ENCODE data around the gene TSPAN8. TPM values are rescaled to one million over a fixed set of nuclear protein-coding genes. Genes with fewer than 3 reads are reported as not detected.
"Not testable (repeated sequence)": the region's sequence is repeated elsewhere in the genome, so short reads cannot be mapped to it uniquely, and the experiment has no call there.

TSPAN8 gene
- total RNA-seq, 1 experiment from 2014 or later, result 0.47 TPM

DNA sequence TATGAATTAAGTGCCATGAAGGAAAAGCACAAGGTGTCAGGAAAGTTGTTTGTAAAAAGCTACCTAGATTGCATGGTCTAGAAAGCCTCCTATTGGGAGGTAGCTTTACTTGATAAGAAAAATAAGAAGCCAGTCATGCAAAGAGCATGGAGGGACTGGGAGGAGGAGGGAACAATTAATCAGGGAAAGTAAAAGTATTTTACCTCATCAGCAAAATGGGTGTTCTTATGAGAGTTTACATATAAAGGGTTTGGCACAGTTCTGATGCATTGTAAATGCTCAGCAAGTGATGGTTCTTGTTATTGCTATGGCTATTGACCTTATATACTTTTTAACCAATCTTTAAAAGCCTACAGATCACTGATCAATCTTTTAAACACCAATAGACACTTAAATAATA lies 17.0 kb upstream of the TSPAN8 start:
- H3K27me3 ChIP-seq, result no peaks in the 10 kb centered on the region
- DNase-seq, result no peak
- no peaks in the 10 kb centered on the region for H3K4me1 ChIP-seq
- H3K36me3 ChIP-seq, result no peaks in the 10 kb centered on the region
- H3K4me3 ChIP-seq, result no peak overlapping the region
- no peaks in the 10 kb centered on the region for H3K9me3 ChIP-seq (replicated peaks)
- no peak overlapping the region for H3K27ac ChIP-seq

DNA sequence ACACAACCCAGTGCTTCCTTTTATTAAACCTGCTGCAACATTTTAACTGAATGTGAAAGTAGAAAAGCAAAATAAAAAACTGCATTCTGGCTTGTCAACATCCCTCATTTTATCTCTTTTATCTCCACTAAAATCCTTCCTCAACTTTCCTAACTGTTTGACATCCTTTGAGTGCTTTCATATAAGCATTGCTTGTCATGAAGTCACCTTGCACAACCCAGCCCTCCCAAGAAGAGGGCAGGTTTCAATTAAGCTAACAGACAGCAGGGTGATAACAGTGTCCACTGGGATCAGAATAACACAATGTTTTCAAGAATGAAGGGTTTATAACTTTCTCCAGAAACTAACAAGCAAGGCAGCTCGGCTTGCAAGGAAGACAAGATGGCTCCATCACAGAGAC lies 16.3 kb upstream of the TSPAN8 start:
- DNase-seq, result no peak

DNA sequence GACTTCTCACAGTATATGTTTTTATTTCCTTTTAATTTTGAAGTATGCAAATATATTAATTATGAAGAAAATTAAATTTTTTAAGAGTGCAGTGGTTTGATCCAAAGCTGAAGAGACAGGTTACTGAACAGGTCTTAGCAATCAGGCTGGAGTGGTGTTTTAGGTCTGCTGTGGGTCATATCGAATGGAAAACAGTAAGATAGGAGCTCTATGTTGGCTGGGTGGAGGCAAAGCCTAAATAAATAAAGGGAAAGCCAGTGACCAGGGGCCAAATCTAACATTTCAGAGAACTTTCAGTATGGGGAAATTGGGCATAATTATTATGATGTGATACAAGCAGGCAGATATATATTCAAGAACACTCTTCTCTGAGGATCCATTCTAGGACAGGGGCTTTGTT lies 12.7 kb upstream of the TSPAN8 start:
- Histone ChIP-seq H3K4me3 (no peak overlapping the region), H3K36me3 (no peaks in the 10 kb centered on the region), H3K27me3 (no peaks in the 10 kb centered on the region), H3K9me3 (replicated peaks) (no peaks in the 10 kb centered on the region), H3K27ac (no peak overlapping the region), H3K4me1 (no peaks in the 10 kb centered on the region)
- no peak for DNase-seq

More for the DNA sequence above, 16.3 kb upstream of the TSPAN8 start:
- Histone ChIP-seq H3K36me3 (no peaks in the 10 kb centered on the region), H3K4me3 (no peak overlapping the region), H3K27ac (no peak overlapping the region), H3K27me3 (no peaks in the 10 kb centered on the region), H3K9me3 (replicated peaks) (no peaks in the 10 kb centered on the region), H3K4me1 (no peaks in the 10 kb centered on the region)

DNA sequence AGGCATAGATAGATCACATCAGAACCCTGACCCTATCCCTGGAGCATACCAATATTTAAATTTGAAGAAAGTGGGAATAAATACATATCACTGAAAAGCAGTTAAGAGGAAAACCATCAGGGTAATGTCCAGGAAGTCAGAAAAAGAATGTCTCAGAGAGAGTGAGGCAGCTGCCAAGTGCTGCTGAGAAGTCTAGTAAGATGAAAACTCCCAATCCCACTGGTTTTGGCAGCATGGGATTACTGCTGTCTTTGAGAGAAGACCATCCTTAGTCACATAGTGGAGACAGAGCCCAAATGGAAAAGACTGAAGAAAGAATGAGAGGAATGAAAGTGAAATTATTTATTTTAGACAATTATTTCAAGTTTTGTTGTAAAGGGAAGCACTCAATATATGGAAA lies 11.5 kb upstream of the TSPAN8 start:
- Histone ChIP-seq H3K27ac (no peak overlapping the region), H3K27me3 (no peaks in the 10 kb centered on the region), H3K36me3 (no peaks in the 10 kb centered on the region), H3K4me1 (no peaks in the 10 kb centered on the region), H3K9me3 (replicated peaks) (no peaks in the 10 kb centered on the region), H3K4me3 (no peak overlapping the region)
- DNase-seq, result no peak

DNA sequence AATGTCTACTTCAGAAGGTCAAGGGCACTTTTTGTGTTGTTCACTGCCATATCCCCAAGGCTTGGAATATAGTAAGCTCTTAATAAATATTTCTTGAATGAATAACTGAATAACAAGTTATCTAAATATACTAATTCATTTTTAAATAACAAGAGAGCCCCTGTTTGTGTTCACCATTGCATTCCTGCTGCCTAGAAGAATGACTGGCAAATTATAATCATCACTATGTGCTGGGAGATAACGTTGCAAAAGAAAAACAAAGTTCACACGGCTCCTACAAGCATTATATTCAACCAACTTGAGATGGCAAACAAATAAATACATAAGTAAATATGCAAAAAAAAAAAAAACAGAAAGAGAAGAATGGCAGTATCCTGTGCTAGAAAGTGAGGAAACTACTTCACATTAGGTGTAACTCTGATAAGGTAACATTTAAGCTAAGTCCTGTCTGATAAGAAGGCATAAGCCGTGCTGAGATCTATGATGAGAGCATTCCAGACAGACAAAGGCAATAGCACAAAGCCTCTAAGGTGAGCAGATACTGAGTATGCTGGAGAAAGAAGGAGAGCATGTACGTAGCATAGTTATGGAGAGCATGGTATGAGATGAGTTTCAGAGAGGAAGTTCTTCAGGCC lies 9.2 kb upstream of the TSPAN8 start:
- Histone ChIP-seq H3K4me1 (no peaks in the 10 kb centered on the region), H3K27ac (no peak overlapping the region), H3K27me3 (no peaks in the 10 kb centered on the region), H3K9me3 (replicated peaks) (no peaks in the 10 kb centered on the region), H3K36me3 (no peaks in the 10 kb centered on the region), H3K4me3 (no peak overlapping the region)
- no peak for DNase-seq

DNA sequence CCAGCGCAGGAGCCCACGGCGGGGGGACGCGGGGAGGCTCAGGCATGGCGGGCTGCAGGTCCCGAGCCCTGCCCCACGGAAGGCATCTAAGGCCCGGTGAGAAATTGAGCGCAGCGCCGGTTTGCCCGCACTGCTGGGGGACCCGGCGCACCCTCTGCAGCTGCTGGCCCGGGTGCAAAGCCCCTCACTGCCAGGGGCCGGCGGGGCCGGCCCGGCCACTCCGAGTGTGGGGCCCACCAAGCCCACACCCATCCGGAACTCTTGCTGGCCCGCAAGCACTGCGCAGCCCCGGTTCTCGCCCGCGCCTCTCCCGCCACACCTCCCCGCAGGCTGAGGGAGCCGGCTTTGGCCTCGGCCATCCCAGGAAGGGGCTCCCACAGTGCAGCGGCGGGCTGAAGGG lies 8.5 kb upstream of the TSPAN8 start:
- Histone ChIP-seq H3K4me1 (no peaks in the 10 kb centered on the region), H3K36me3 (no peaks in the 10 kb centered on the region), H3K9me3 (replicated peaks) (no peaks in the 10 kb centered on the region), H3K27ac (no peak overlapping the region), H3K4me3 (no peak overlapping the region), H3K27me3 (no peaks in the 10 kb centered on the region)
- no peak for DNase-seq

DNA sequence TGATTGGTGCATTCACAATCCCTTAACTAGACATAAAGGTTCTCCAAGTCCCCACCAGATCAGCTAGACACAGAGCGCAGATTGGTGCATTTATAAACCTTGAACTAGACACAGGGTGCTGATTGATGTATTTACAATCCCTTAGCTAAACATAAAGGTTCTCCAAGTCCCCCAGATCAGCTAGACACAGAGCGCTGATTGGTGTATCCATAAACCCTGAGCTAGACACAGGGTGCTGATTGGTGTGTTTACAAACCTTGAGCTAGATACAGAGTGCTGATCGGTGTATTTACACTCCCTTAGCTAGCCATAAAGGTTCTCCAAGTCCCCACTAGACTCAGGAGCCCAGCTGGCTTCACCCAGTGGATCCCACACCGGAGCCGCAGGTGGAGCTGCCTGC lies 8.0 kb upstream of the TSPAN8 start:
- H3K27me3 ChIP-seq; H3K27ac ChIP-seq; H3K4me3 ChIP-seq; H3K36me3 ChIP-seq; H3K4me1 ChIP-seq; DNase-seq; H3K9me3 ChIP-seq (replicated peaks): not testable (repeated sequence)

DNA sequence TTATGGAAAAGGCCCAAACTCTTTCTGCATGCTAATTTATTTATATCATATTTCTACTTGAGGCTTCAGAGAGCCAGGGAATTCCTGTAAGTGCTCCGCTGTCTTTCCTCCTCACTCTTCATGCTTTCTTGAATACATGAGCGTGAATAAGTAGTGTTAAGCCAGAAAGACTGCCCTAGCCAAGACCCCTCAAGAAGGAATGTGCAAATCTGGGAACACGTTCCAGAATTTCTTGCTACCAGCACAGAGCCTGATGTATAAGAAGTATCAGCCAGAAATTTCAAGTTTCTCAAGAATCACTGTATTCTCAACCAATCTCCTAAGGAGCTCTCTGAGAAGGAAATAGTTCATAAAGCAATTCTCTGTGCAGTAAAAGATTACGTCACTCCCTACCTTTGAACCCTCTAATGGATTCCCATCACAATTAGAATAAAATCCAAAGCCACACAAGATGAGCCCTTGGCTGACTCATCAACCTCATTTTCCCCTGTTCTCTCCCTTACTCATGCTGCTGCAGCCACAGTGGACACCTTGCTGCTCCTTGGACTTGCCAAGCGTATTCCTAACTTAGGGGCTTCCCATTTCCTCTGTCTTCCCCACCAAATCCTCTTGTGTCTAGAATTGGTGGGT lies 6.9 kb upstream of the TSPAN8 start:
- no peaks in the 10 kb centered on the region for H3K9me3 ChIP-seq (replicated peaks)
- no peak for DNase-seq
- no peaks in the 10 kb centered on the region for H3K27me3 ChIP-seq
- H3K27ac ChIP-seq, result no peak overlapping the region
- H3K4me1 ChIP-seq, result no peaks in the 10 kb centered on the region
- no peak overlapping the region for H3K4me3 ChIP-seq
- H3K36me3 ChIP-seq, result no peaks in the 10 kb centered on the region

DNA sequence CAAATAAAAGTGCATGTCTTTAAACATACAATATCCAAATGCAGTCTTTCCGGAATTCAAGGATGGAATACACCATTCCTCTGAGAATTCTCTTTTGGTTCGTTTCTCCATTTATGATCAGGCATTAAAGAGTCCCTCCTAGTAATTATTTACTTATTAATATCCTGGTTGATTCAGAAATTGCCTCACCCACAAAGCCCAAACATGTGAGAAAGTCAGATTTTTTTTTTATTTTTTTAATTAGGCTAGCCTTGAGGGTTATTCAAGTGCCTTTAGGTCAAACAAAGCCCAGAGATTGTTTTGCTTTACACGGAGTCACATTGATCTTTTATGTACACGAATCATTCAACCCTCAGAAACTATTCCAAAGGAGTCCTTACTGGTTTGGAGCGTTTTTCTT lies 6.4 kb upstream of the TSPAN8 start:
- Histone ChIP-seq H3K27me3 (no peaks in the 10 kb centered on the region), H3K36me3 (no peaks in the 10 kb centered on the region), H3K4me3 (no peak overlapping the region), H3K27ac (no peak overlapping the region), H3K9me3 (replicated peaks) (no peaks in the 10 kb centered on the region), H3K4me1 (no peaks in the 10 kb centered on the region)
- DNase-seq, result no peak

DNA sequence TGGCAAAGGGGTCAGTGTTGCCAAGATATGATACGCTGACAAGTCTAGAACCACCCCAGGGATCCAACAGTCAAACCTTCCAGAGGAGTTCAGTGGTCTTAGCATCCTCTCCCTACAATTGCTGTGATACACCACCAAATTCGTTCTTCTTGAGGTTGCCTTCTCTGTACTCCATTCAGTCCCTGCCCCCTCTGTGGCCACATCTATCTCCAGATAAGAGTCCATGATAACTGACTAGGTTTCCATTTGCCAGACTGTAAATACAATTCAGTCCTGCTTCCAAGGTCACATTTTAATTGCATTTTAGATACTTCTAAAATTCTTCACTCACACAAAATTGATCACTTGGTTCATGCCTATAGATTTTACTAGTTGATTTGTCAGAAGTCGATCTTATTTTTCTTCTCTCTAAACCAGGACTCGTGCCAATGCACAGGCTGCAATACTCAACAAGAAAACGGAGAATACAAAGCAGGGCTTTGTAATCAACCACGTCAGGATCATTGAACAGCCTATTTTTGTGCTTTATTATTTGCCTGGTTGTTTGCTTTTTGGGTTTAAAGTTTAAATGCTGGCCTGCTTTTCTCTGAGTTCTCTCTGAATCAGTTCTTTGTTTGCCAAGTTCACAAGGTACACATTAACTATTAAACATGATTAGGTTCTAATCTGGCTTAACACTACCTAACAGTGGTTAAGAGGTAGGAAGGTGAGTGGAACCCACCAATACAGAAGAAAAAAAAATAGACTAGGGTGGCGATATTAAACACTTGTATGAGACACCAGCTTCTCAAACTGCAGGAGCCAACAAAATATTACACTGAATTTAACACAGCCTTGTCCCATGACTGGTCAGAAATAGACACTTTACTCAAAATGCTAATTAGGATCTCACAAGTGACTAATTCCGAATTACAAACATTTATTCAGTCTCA lies 5.3 kb upstream of the TSPAN8 start:
- Histone ChIP-seq H3K9me3 (replicated peaks) (no peaks in the 10 kb centered on the region), H3K36me3 (no peaks in the 10 kb centered on the region), H3K4me1 (peaks cover 3% of the 10 kb centered on the region; the same call in 1 of the 2 replicates), H3K27ac (no peak overlapping the region), H3K27me3 (no peaks in the 10 kb centered on the region), H3K4me3 (no peak overlapping the region)
- no peak for DNase-seq

DNA sequence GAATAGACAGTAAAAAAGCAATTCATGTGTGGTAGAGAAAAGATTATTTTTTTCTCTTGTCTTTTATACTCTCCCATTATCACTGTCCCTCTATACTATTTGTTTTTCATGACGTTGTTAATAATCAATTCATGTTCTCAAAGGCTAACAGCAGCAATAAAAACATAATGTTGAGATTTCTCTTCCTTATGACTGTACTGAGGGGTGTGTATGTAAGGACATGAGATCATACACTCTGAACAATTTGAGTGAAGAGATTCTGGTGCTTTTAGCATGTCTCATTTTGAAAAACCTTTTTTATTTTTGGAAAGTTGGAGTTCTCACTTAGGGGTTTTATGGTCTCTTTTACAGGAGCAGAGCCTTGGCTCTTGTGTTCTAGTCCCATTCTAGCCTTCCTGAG lies 3.8 kb upstream of the TSPAN8 start:
- no peak for DNase-seq

DNA sequence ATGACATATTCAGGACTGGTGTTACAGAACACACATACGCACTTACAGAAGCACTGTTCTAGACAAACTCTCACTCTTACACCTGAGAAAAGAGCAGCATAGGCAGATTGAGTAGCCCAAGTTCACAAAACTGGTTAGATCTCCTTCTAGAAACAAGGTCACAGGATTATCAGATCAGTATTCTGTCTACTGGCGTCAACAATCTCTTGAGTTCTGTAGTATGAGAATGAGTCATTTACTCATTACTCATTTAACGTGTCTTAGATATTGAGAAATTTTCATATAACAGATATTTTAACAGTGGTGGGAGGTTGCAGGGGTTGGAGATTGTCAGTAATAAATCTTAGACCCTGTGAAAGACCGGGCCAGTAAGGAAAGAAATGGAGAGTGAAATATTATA lies 2.8 kb upstream of the TSPAN8 start:
- H3K36me3 ChIP-seq, result no peaks in the 10 kb centered on the region
- H3K9me3 ChIP-seq (replicated peaks), result no peaks in the 10 kb centered on the region
- DNase-seq, result no peak
- H3K4me3 ChIP-seq, result no peak overlapping the region
- no peaks in the 10 kb centered on the region for H3K27me3 ChIP-seq
- H3K27ac ChIP-seq, result no peak overlapping the region
- H3K4me1 ChIP-seq, result peaks cover 3% of the 10 kb centered on the region; the same call in 1 of the 2 replicates

More for the DNA sequence above, 3.8 kb upstream of the TSPAN8 start:
- Histone ChIP-seq H3K27me3 (no peaks in the 10 kb centered on the region), H3K9me3 (replicated peaks) (no peaks in the 10 kb centered on the region), H3K4me1 (peaks cover 3% of the 10 kb centered on the region; the same call in 1 of the 2 replicates), H3K4me3 (no peak overlapping the region), H3K27ac (no peak overlapping the region), H3K36me3 (no peaks in the 10 kb centered on the region)

DNA sequence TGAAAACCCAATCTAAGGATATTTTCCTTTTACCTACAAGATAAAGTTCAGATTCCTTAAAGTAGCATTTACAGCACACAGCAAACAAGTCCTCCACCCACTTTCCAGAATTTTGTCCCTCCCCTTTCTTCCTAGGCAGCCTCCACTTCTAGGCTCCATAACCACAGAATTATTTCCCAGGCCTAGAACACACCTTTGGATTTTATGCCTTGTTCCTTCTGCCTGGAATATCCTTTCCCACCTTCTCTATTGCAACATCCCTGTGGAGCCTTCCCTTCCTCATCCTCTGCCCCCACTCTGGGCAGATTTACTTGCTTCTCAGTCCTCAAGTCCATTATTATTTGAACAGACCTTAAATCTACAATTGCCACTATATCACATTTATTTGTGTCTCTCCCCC lies 2.1 kb upstream of the TSPAN8 start:
- no peak overlapping the region for H3K27ac ChIP-seq
- no peaks in the 10 kb centered on the region for H3K36me3 ChIP-seq
- no peaks in the 10 kb centered on the region for H3K9me3 ChIP-seq (replicated peaks)
- H3K4me3 ChIP-seq, result no peak overlapping the region
- DNase-seq, result no peak
- H3K27me3 ChIP-seq, result no peaks in the 10 kb centered on the region
- peaks cover 3% of the 10 kb centered on the region; the same call in 1 of the 2 replicates for H3K4me1 ChIP-seq

DNA sequence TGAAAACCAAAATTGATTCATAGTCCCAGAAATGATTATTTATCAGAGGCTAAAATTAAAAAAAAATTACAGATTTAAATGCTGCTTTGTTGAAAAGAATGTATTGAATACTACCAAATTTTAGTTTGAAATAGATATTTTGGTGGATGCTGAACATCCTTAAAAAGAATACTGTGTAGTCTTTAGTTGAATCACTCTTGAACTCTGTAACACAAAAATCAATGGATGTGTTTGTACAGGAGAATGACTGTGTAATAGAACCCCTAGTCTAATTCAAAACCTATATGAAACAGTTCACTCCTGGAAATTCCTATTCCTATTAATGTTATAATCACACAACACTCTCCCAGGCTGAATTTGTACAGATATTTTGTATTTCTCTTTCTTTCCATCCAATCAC lies 1.5 kb upstream of the TSPAN8 start:
- Histone ChIP-seq H3K4me1 (peaks cover 3% of the 10 kb centered on the region; the same call in 1 of the 2 replicates), H3K4me3 (no peak overlapping the region), H3K36me3 (no peaks in the 10 kb centered on the region), H3K9me3 (replicated peaks) (no peaks in the 10 kb centered on the region), H3K27me3 (no peaks in the 10 kb centered on the region), H3K27ac (no peak overlapping the region)
- no peak for DNase-seq

DNA sequence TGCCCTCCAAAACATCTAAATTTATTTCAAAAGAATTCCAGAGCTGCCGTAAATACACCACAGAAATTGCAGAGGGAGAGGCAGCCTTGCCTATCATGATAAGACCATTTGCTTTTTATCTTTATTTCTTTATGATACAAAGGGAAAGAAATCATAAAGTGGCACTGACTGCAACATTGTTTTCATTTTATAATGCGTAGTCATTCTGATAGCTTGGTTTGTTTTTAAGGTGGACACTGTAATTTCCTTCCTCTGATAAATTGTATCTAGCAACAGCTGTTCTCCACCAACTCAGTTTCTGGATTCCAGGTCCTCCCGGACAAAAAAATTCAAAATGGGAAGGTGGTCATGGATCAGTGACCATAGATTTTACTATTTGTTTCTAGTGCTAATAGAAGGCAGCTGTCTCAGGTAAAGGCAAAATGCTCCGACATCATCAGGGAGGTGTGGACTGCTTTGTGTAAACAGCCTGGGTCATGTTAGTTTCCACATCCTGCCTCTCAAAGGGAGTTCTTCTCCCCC lies 623 bp upstream of the TSPAN8 start:
- Histone ChIP-seq H3K4me3 (no peak overlapping the region), H3K27ac (no peak overlapping the region), H3K36me3 (no peaks in the 10 kb centered on the region), H3K27me3 (no peaks in the 10 kb centered on the region), H3K4me1 (peaks cover 3% of the 10 kb centered on the region; the same call in 1 of the 2 replicates), H3K9me3 (replicated peaks) (no peaks in the 10 kb centered on the region)
- DNase-seq, result peak in 1 of 2 experiments; percentile 8

Data from SJCRH30 (cell line).